Measurements from ENCODE around the gene PPA2.

DNA sequence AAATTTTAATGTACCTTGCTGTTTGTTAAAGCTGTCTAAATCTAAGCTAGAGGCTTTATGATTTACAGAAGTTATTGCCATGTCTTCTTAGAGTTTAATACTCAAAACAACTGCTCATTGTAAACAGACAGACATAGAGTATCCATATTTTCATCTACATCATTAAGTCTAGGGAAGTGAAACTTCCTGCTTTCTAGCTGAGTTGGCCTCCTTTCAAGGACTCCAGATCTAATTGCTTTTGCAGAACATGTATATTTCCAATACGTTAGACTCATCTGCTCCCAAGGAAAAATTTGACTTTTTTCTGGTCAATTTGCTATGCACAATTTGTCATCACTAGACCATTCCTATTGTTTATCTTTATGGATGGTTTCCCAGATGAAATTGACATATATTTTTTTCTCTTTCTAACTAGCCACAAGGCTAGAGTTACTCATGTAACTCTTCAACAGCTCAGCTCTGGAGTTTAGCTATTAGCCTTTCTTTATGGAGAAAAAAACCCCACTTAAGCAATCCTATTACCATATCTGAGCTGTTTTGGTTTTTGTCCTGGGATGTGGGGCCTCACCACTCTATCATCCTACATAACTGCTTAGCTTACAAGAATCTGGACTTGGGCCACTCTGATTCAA is 122.9 kb downstream of the PPA2 start:
- no peak for TF ChIP-seq MAX (IDR thresholded peaks at IDR 0.05; ENCODE audit: low read depth, low read length)
- no peak for TF ChIP-seq CREM (IDR thresholded peaks at IDR 0.05; ENCODE audit: low read depth)
- no peak for TF ChIP-seq CTCF (IDR thresholded peaks at IDR 0.05 in 2 of 3, conservative IDR thresholded peaks at IDR 0.05 in 1 of 3; ENCODE audit: control insufficient read depth in 2 of 3, extremely low read depth in 1 of 3, insufficient read depth in 1 of 3, low read depth in 3 of 3, low read length in 3 of 3)
- TF ChIP-seq CUX1 (IDR thresholded peaks at IDR 0.05; ENCODE audit: insufficient replicate concordance, low read depth, low read length), result no peak
- TF ChIP-seq TCF12 (IDR thresholded peaks at IDR 0.05; ENCODE audit: low read depth, low read length), result no peak
- TF ChIP-seq RAD21 (IDR thresholded peaks at IDR 0.05; ENCODE audit: insufficient read depth, low read depth, low read length), result no peak
- no peak for TF ChIP-seq RFX5 (IDR thresholded peaks at IDR 0.05; ENCODE audit: low read depth, low read length)
- TF ChIP-seq POLR2A (IDR thresholded peaks at IDR 0.05; ENCODE audit: low read depth, low read length), result no peak
- no peak for TF ChIP-seq NBN (IDR thresholded peaks at IDR 0.05)

All from GM12878 (cell line).